HG03280 (cell line): ENCODE measurements around the gene JOSD2.

Source experiments
- ATAC-seq: cut with Tn5 transposase; IDR thresholded peaks from one replicate; pipeline ENCODE4 v1.9.1; 2021; ENCODE audit warnings: mild to moderate bottlenecking, moderate library complexity; ENCODE audit not compliant: unreplicated experiment

The JOSD2 gene

GRCh38 chr19:50496189-50497021 is 14.6 kb downstream of the JOSD2 start:
- no peak for ATAC-seq

GRCh38 chr19:50495020-50495531 is 15.9 kb downstream of the JOSD2 start:
- no peak for ATAC-seq

DNA sequence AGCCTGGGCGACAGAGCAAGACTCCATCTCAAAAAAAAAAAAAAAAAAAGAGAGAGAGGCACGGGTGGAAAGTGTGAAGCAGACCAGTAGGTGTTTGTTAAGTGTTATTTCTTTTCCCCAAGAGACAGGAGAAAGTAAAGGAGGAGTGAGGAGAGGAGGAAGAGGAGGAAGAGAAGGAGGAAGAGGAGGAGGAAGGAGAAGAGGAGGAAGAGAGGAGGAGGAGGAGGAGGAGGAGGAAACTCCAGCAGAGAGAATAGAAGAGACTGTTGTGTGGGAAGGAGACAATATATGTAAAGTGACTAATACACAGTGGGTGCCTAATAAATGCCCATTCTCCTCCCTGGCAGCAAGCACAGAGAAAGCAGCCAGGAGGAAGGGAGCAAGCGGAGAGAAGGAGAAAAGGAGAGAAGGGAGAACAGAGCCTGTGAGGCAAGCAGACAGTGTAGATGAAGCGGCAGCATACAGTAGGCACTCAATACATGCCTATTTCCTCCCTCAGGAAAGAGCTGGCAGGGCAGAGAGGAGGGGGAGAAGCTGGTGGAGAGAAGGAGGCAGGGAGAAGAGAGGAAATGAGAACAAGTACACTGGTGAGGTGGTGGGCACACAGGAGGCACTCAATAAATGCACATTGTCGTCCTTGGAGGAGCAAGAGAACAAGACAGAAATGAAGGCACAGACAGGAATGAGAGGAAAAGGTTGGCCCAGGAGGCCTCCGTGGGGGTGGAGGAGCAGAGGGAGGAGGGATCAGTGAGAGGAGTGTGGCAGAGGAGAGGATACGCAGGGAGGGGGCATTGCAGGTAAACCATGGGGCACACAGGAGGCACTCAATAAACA is 16.6 kb downstream of the JOSD2 start:
- no peak for ATAC-seq

GRCh38 chr19:50493171-50493570 is 17.8 kb downstream of the JOSD2 start:
- ATAC-seq = no peak

DNA sequence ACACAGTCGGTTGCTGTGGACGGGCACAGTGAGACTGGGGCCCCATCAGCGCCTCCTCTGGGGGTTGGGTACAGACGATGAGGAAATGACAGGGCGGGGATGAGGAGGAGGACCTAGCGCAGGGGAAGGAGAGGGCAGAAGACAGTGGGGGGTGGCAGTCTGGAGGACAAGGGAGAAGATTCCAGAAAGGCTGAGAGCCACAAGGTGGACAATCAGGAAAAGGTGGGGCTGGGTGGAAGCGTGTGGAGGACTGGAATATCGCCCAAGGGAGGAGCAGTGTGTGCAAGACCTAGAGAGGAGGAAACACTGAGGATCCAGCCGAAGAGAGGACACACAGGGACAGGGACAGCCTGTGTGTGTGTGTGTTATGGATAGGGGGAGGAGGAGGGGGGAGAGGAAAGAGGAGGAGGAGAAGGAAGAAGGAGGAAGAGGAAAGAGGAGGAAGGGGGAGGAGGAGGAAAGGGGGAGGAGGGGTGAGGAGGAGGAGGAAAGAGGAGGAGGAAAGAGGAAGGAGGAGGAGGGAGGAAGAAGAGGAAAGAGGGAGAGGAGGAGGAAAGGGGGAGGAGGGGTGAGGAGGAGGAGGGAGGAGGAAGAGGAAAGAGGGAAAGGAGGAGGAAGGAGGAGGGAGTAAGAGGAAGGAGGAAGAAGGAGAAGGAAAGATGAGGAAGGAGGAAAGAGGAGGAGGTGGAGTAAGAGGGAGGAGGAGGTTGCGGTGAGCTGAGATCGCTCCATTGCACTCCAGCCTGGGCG is 18.5 kb downstream of the JOSD2 start:
- ATAC-seq = no peak

GRCh38 chr19:50490991-50491472 is 20.0 kb downstream of the JOSD2 start:
- no peak for ATAC-seq

GRCh38 chr19:50490411-50490811 is 20.6 kb downstream of the JOSD2 start:
- ATAC-seq = no peak

GRCh38 chr19:50489461-50490011 is 21.5 kb downstream of the JOSD2 start:
- no peak for ATAC-seq

GRCh38 chr19:50488389-50489194 is 22.4 kb downstream of the JOSD2 start:
- ATAC-seq = no peak

DNA sequence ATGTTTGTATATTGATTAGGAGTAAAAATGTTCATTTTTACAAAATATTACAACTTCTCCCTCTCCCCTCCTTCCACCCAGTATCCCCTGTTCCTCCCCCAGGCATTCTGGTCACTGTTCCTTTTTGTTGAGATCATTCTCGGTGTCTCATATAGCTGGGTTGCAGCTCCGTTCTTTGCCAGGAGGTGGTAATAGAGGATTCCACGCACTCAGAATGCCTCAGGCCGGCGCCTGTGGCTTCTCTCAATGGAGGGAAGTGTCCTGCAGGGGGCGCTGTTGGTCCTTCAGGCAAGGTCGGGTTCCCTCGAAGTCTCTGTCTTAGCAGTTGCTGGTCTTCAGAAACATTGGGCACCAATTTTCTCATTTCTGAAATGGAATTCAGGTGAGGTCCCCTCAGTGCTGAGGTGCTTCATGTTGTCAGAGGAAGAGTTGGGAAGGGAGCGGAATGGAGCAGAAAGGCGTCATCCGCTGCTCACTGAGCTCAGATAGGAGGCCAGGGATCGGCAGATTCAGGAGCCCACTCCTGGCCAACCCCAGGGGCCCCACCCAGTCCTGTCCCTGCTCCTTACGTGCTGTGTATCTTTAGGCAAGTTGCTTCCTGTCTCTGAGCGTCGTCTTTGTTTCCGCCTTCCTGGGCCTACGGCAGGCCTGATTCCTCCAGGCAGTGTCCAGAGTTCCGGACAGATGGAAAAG is 24.0 kb downstream of the JOSD2 start:
- no peak for ATAC-seq

GRCh38 chr19:50485284-50485955 is 25.6 kb downstream of the JOSD2 start:
- ATAC-seq = no peak

DNA sequence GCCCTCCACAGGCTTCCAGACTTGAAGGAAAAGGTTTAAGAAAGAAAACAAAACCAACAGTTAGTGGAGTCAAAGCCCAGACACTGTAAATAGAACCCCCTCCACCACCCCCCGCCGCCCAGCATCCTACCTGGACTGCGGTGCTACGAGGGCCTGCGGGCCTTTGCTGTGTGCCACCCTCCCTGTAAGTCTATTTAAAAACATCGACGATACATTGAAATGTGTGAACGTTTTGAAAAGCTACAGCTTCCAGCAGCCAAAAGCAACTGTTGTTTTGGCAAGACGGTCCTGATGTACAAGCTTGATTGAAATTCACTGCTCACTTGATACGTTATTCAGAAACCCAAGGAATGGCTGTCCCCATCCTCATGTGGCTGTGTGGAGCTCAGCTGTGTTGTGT is 28.1 kb downstream of the JOSD2 start:
- ATAC-seq = no peak

DNA sequence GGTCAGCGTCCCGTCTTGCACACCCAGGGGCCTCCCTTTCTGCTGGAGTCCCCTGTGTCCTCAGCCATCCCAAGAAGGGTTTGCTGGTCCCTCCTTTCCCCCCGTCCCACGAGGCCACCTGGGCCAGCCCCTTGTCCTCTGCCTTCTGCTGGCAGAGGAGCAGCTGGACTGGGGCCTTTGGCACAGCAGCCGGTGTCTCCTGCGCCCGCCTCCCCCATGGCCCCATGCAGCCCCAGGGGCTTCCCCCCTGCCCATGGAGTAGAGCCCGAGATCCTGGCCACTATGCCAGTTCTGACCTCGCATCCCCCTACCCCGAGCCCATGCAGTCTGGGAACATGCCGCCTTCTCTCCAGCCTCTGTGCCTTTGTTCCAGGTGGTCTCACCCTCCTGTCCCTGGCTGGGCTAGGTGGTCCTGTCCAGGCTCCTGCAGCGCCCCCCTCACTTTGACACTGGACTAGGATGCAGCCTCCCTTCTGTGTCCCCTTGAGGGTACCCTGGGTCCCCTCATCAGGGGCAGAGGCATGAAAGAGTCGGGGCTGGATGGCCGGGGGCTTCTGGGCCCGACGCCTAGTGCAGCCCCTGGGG is 28.6 kb downstream of the JOSD2 start:
- no peak for ATAC-seq

DNA sequence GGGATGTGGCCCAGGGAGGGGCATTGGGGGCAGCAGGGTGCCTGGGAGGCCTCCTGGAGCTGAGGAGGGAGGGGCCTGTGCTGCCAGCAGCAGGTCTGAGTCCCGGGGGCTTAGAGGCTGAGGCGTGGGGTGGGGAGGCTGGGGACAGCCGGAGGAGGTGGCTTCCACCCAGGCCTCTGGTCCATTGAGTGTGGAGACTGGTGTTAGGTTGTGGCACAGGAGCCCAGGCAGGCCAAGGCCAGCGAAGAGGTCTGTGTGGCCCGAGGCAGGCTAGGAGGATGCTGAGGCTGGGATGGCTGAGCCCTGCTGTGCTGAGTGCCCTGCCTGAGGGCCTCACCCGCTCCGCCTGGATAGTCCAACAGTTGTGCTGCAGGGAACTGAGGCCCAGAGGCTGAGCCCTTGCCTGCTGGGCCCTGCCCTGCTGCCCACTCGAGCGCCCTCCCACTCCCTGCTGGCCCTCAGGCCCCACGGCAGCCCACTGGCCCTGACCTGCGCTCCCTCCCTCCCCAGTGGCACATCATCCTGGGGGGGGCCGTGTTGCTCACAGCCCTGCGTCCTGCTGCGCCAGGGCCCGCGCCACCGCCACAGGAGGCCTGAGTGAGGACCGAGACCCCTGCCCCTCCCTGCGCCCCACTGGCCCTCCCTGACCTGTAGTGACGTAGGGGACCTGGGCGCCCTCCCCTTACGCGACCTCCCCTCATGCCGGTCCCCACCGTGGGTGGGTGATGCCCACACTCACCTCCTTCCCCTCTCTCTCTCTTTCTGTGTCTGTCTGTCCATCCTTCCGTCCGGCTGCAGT is 29.4 kb downstream of the JOSD2 start:
- ATAC-seq = no peak

GRCh38 chr19:50480281-50481111 is 30.5 kb downstream of the JOSD2 start:
- no peak for ATAC-seq

DNA sequence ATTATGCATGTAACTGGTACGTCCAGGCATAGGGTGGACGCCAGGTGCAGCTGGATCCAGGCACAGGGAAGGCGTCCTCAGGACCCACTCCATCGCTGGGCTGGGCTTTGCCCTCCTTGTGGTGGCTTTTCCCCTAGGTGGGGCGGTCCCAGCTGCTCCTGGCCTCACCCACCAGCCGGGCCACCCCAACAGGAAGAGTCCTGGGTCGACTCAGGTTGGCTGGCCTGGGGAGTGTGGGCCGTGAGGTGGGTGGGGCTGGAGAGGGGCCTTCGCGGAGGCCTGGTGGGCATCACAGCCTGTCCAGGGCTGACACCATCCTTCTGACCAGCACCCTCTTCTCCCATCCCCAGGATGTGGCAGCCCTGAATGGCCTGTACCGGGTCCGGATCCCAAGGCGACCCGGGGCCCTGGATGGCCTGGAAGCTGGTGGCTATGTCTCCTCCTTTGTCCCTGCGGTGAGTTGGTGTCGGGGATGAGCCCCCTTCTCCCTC is 31.2 kb downstream of the JOSD2 start:
- ATAC-seq = no peak
